MM.1S (cell line): ENCODE results near the gene MYBPC2.

Experiments used
- CTCF ChIP-seq: fragments of 300-600 bp; sonication (generic); IDR thresholded peaks from 2 replicates; pipeline ENCODE4 v1.5.1; 2016; ENCODE audit warnings: antibody characterized with exemption, low read length, mixed read lengths
- EZH2 ChIP-seq: fragments of 300-600 bp; sonication (generic); optimal IDR thresholded peaks from 2 replicates; pipeline ENCODE3; 2017; ENCODE audit warnings: low read depth, mild to moderate bottlenecking, antibody characterized with exemption, low read length, mixed read lengths

- TF ChIP-seq CTCF (no peak), EZH2 (no peak)
Observed at GRCh38 chr19:50515168-50515561, 82.5 kb downstream of the MYBPC2 start.
